ENCODE measurements around the gene RASAL1.

The RASAL1 gene

GRCh38 chr12:113096675-113097461, 38.7 kb downstream of the RASAL1 start:
- TF ChIP-seq FOXP2 (optimal IDR thresholded peaks at IDR 0.05; ENCODE audit: borderline replicate concordance, extremely low read depth, extremely low read length, insufficient read depth) (no peak), TAF1 (IDR thresholded peaks at IDR 0.05; ENCODE audit: borderline replicate concordance, insufficient read depth, low read length) (no peak), POLR2AphosphoS5 (IDR thresholded peaks at IDR 0.05; ENCODE audit: low read depth, low read length) (no peak), SIN3A (IDR thresholded peaks at IDR 0.05; ENCODE audit: borderline replicate concordance, insufficient read depth, low read length) (no peak), REST (IDR thresholded peaks at IDR 0.05; ENCODE audit: insufficient read depth in 1 of 2, low read depth in 2 of 2, low read length in 2 of 2) (no peak)

- TF ChIP-seq POLR2AphosphoS5 (IDR thresholded peaks at IDR 0.05; ENCODE audit: low read depth, low read length) (no peak), FOXP2 (optimal IDR thresholded peaks at IDR 0.05; ENCODE audit: borderline replicate concordance, extremely low read depth, extremely low read length, insufficient read depth) (no peak), SIN3A (IDR thresholded peaks at IDR 0.05; ENCODE audit: borderline replicate concordance, insufficient read depth, low read length) (no peak), TAF1 (IDR thresholded peaks at IDR 0.05; ENCODE audit: borderline replicate concordance, insufficient read depth, low read length) (no peak), REST (IDR thresholded peaks at IDR 0.05; ENCODE audit: insufficient read depth in 1 of 2, low read depth in 2 of 2, low read length in 2 of 2) (no peak)
Measured at GRCh38 chr12:113095405-113095804, 40.2 kb downstream of the RASAL1 start.

- TF ChIP-seq TAF1 (IDR thresholded peaks at IDR 0.05; ENCODE audit: borderline replicate concordance, insufficient read depth, low read length) (no peak), REST (IDR thresholded peaks at IDR 0.05; ENCODE audit: insufficient read depth in 1 of 2, low read depth in 2 of 2, low read length in 2 of 2) (no peak), POLR2AphosphoS5 (IDR thresholded peaks at IDR 0.05; ENCODE audit: low read depth, low read length) (no peak), SIN3A (IDR thresholded peaks at IDR 0.05; ENCODE audit: borderline replicate concordance, insufficient read depth, low read length) (no peak), FOXP2 (optimal IDR thresholded peaks at IDR 0.05; ENCODE audit: borderline replicate concordance, extremely low read depth, extremely low read length, insufficient read depth) (no peak)
Measured at GRCh38 chr12:113094738-113095137, 40.8 kb downstream of the RASAL1 start.

GRCh38 chr12:113093409-113094101, 42.0 kb downstream of the RASAL1 start:
- TF ChIP-seq POLR2AphosphoS5 (IDR thresholded peaks at IDR 0.05; ENCODE audit: low read depth, low read length) (no peak), SIN3A (IDR thresholded peaks at IDR 0.05; ENCODE audit: borderline replicate concordance, insufficient read depth, low read length) (no peak), REST (IDR thresholded peaks at IDR 0.05; ENCODE audit: insufficient read depth in 1 of 2, low read depth in 2 of 2, low read length in 2 of 2) (no peak)

Data from PFSK-1 (cell line).